Naive B cell (primary cell): ENCODE data around the gene TREML4. TPM values are rescaled to one million over a fixed set of nuclear protein-coding genes. Genes with fewer than 3 reads are reported as not detected.

Source experiments
- ATAC-seq, 2 donors: fragments of 150-1000 bp; cut with Tn5 transposase; 2 replicates each; pipeline ENCODE4 v1.10.0; 2021; ENCODE audit warnings: low read depth in 2 of 2, mild to moderate bottlenecking in 2 of 2, moderate library complexity in 2 of 2
- DNase-seq: peaks from one replicate; pipeline ENCODE4 v3.0.0; 2022
- H3K27ac Mint-ChIP-seq, 6 donors: one replicate each; pipeline ENCODE4 v1.8.0; 2020 to 2022; ENCODE audit warnings: mild to moderate bottlenecking in 6 of 6, mixed read lengths in 6 of 6, moderate library complexity in 5 of 6, inconsistent platforms in 2 of 6
- H3K27me3 Mint-ChIP-seq, 3 donors: one replicate each; pipeline ENCODE4 v1.8.0; 2021 to 2022; ENCODE audit warnings: mixed read lengths in 3 of 3, mild to moderate bottlenecking in 1 of 3
- H3K36me3 Mint-ChIP-seq, 2 donors: one replicate each; pipeline ENCODE4 v1.8.0; 2020 to 2022; ENCODE audit warnings: mixed read lengths in 2 of 2, inconsistent platforms in 1 of 2, mild to moderate bottlenecking in 1 of 2
- H3K4me1 Mint-ChIP-seq, 3 donors: one replicate each; pipeline ENCODE4 v1.8.0; 2020 to 2022; ENCODE audit warnings: mixed read lengths in 3 of 3, inconsistent platforms in 1 of 3, mild to moderate bottlenecking in 1 of 3, moderate library complexity in 1 of 3
- H3K4me3 Mint-ChIP-seq, 8 donors: one replicate each; pipeline ENCODE4 v1.8.0; 2020 to 2022; ENCODE audit warnings: mild to moderate bottlenecking in 8 of 8, mixed read lengths in 8 of 8, moderate library complexity in 8 of 8, inconsistent platforms in 2 of 8
- H3K9me3 Mint-ChIP-seq, 7 donors: one replicate each; pipeline ENCODE4 v1.8.0; 2020 to 2022; ENCODE audit warnings: mixed read lengths in 7 of 7, mild to moderate bottlenecking in 5 of 7, inconsistent platforms in 2 of 7, moderate library complexity in 1 of 7
- polyA plus RNA-seq, 6 donors: library from polyadenylated mRNA; unstranded; fragments of 300-500 nt; fragmentation: Illumina TruSeq; gene quantifications; one replicate each; pipeline ENCODE4 v1.2.3, GENCODE V29; 2021; ENCODE audit warnings: low read depth in 6 of 6

Gene TREML4
- polyA plus RNA-seq, 6 donors from 2014 or later, result 25.7 TPM; not detected in 5

DNA sequence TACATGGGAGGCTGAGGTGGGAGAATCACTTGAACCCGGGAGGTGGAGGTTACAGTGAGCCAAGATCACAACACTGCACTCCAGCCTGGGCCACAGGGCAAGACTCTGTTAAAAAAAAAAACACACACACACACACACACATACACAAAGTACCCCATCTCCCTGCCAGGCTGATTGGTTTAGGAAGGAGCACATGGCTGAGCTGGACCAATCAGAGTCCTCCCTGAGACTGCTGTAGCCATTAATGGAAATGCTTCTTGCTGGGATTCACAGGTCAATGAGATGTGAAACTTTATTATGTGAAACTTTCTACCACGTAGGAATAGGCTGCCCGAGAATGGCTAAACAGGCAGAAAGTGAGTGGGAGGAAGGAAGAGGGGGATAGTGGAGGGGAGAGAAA is 55.5 kb downstream of the TREML4 start:
- DNase-seq (no peak), ATAC-seq (no peak)
- Mint-ChIP-seq H3K27ac (peak overlapping the region in 1 of 6 donors; percentile 64), H3K9me3 (peaks cover 0 to 3% (median 0%) of the 10 kb centered on the region in 7 donors), H3K27me3 (peaks cover 11 to 25% (median 20%) of the 10 kb centered on the region in 3 donors), H3K4me1 (peaks cover 8 to 12% (median 8%) of the 10 kb centered on the region in 3 donors), H3K4me3 (no peak overlapping the region), H3K36me3 (peaks cover 7 to 8% of the 10 kb centered on the region in 2 donors)

DNA sequence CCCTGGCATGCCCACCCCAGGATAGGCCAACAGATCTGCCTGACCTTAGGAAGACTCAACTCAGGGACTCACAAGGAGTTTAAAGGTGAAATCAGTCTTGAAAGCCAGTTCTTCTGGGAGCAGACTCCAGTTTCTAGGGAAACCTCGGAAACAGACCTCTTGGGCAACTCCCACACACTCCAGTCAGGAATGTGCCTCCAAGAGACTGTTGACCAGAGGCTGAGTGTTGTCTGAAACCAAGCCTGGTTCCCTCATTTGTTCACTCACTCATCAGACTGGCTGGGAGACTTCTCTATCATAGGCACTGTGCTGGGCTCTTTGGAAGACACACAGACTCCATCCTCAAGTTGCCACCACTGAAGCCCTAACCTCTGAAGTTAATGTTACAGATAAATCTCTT is 56.6 kb downstream of the TREML4 start:
- DNase-seq (no peak), ATAC-seq (no peak)
- Mint-ChIP-seq H3K9me3 (peaks cover 0 to 3% (median 0%) of the 10 kb centered on the region in 7 donors), H3K27ac (no peak overlapping the region), H3K4me3 (no peak overlapping the region), H3K27me3 (peaks cover 11 to 25% (median 20%) of the 10 kb centered on the region in 3 donors), H3K36me3 (peaks cover 7 to 8% of the 10 kb centered on the region in 2 donors), H3K4me1 (peaks cover 0 to 3% (median 0%) of the 10 kb centered on the region in 3 donors)

DNA sequence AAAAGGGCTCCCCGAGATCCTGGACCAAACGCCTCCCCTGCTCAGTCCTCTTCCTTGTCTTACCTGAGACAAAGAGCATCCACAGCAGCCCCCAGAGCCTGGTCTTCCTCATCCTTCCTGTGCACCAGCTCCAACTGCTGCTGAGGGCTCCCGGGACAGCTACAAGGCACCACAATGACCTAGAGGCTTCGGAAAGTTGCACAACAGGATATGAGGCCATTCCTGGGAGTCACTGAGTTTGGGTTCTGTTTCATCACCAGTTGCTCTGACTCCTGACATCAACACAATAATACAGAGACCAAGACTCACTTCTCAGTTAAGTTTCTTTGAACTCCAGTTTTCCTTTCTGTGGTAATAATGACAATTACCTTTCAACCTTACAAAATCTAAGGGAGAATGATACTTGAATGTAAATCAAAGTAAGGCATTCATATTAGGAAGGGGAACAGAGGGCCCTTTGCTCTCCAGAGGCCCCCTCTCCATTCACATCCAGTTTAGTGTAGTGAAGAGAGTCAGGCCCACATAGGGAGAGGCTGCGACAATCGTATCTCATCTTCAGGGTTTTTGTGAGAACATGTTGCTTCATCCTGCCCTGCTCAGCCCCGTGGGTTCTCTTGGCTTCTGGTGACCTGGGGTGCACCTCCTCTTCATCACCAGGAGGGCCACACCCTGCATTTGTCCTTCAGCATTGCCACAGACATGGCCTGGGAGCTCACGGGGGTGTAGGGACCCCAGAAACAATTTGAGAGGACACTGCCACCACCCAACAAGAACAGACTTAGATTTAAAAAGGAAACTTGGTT is 58.6 kb downstream of the TREML4 start, which contains the start of gene TREM1:
Gene TREM1, minus strand, starts transcription at position 139 of the 803 bp plus-strand sequence. Its CDS starts 27 bp downstream, at position 112.
- no peak for DNase-seq
- ATAC-seq, result no peak
- peaks cover 0 to 3% (median 0%) of the 10 kb centered on the region in 7 donors for H3K9me3 Mint-ChIP-seq
- H3K4me1 Mint-ChIP-seq, result peaks cover 0 to 3% (median 0%) of the 10 kb centered on the region in 3 donors
- peaks cover 7 to 8% of the 10 kb centered on the region in 2 donors for H3K36me3 Mint-ChIP-seq
- no peak within 1 kb of the TSS for H3K4me3 Mint-ChIP-seq
- H3K27me3 Mint-ChIP-seq, result peaks cover 11 to 25% (median 20%) of the 10 kb centered on the region in 3 donors
- peak within 1 kb of the TSS in 3 of 6 donors; percentile 24 to 47 (median 42) for H3K27ac Mint-ChIP-seq

DNA sequence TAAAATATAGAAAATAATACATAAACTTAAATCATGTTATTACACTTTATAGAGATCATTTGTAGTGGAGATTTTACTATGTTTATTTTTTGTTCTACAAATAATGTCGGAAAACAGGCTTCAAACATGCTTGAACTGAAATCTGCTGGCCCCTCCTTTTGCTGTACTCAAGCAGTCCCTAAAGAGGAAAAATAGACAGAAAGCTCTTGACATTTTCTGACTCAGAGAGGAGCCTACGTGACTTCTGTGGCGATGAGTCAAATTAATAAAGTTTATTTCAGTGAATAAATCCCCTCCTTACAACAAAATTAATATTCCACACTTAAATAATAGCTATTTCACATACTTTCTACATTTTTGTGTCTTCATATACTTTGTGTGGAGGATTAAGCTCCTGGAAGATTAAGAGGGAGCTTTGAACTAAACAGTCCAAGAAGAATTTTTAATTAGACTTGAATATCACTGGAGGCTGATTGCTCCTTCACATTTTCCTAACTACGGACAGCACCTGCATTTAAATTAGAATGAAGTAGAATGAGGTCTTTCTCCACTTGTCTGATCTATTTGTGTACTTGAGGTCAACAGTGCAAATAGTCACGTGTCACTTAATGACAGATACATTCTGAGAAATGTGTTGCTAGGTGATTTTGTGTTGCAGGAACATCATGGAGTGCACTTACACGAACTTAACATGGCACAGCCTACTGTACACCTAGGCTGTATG is 60.0 kb downstream of the TREML4 start:
- ATAC-seq (peak; percentile 32 to 65), DNase-seq (no peak)
- Mint-ChIP-seq H3K4me3 (no peak overlapping the region), H3K4me1 (peaks cover 0 to 3% (median 0%) of the 10 kb centered on the region in 3 donors), H3K27me3 (peaks cover 7 to 20% (median 20%) of the 10 kb centered on the region in 3 donors), H3K36me3 (peaks cover 1 to 8% of the 10 kb centered on the region in 2 donors), H3K9me3 (peaks cover 0 to 3% (median 0%) of the 10 kb centered on the region in 7 donors), H3K27ac (no peak overlapping the region)

Other genes with a start within 250 kb of the TREML4 start
- under 1 TPM in 4 of 6 donors, not detected in 2; 0.47 to 0.58 (median 0.49) TPM for gene UNC5CL, start 189.1 kb upstream of the TREML4 start, polyA plus RNA-seq
- not detected for gene TSPO2, start 185.9 kb upstream of the TREML4 start, polyA plus RNA-seq
- 1 to 10 TPM in 1 of 6 donors, under 1 TPM in 4, not detected in 1; 0.64 to 1.0 (median 0.85) TPM for gene APOBEC2, start 175.1 kb upstream of the TREML4 start, polyA plus RNA-seq
- gene OARD1, start 156.0 kb upstream of the TREML4 start, polyA plus RNA-seq, result 10 to 100 TPM; 45.8 to 70.6 (median 62.6) TPM
- 10 to 100 TPM; 23.0 to 47.1 (median 28.9) TPM for gene NFYA, start 155.4 kb upstream of the TREML4 start, polyA plus RNA-seq
- 1 to 10 TPM in 5 of 6 donors, not detected in 1; 1.6 to 7.5 (median 5.4) TPM for gene TREML1, start 74.0 kb upstream of the TREML4 start, polyA plus RNA-seq
- under 1 TPM in 2 of 6 donors, not detected in 4; 0.38 to 0.57 TPM for gene TREM2, start 65.2 kb upstream of the TREML4 start, polyA plus RNA-seq
- gene TREML2, start 27.2 kb upstream of the TREML4 start, polyA plus RNA-seq, result 100 to 1,000 TPM in 1 of 6 donors, 10 to 100 TPM in 4, 1 to 10 TPM in 1; 9.1 to 124 (median 44.8) TPM
- 1 to 10 TPM in 5 of 6 donors, not detected in 1; 2.2 to 5.6 (median 2.6) TPM for gene TREM1, start 58.3 kb downstream of the TREML4 start, polyA plus RNA-seq
- not detected for gene NCR2, start 107.3 kb downstream of the TREML4 start, polyA plus RNA-seq